ENCODE results near the gene NLGN1.

NLGN1 gene

GRCh38 chr3:173911446-173911845, 513.9 kb downstream of the NLGN1 start:
- DNase-seq (ENCODE audit: low spot score) = no peak

DNA sequence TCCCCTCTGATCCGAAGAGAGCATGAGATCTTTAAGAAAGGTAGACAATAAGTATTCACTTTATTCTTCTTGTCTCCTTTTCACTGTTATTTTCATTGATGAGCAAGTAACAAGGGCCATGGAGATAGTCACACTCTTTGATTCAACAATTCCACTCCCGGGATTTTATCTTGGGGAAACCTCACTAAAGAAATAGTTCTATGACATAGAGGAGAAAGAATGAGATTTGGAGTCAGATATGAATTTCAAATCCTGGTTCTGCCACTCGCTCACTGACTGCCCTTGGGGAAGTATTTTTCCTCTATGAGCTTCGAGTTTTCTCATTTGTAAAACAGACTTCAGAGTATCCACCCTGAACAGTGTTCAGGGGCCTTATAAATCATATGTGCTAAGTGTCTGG, 514.6 kb downstream of the NLGN1 start:
- no peak for DNase-seq (ENCODE audit: low spot score)

DNA sequence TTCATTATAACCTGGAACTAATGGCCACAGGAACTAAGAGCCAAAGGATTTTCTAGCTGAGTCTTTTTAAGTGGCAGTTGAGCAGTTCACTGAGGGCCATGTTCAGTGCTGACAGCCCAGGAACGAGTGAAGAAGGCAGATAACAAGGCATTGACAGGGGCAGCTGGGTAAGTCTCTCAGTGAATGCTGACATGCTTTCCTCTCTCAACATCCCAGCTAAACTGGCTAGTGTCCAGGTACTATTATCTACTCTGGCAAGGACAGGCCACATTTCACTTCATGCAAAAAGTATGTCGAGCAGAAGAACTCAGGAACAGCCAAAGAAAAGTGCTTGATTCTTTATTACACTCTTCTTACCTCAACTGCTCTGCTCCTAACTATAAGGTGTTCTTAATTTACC, 515.9 kb downstream of the NLGN1 start:
- DNase-seq (ENCODE audit: low spot score) = no peak

DNA sequence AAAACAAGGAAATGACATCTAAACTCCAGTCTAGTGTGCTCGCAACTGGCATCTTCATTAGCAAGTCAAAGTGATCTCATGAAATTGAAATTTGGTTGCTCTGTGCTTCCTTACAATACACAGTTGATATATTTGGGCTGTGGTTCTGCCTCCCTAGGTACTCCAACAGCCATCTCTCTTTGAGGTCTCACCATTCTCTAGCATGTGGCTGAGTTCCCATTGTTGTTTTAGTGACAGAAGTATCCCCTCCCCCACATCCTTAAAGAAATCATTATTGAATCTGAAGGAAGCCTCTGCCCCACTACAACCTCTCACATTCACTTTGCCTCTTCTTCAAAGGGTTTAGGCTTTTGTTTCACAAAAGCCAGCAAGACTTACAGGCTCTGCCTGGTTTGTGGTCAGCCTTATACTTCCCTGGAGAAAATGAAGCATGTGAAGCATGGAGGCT, 516.5 kb downstream of the NLGN1 start:
- peak; percentile 28 for DNase-seq (ENCODE audit: low spot score)

GRCh38 chr3:173916799-173917198, 519.3 kb downstream of the NLGN1 start:
- no peak for DNase-seq (ENCODE audit: low spot score)

DNA sequence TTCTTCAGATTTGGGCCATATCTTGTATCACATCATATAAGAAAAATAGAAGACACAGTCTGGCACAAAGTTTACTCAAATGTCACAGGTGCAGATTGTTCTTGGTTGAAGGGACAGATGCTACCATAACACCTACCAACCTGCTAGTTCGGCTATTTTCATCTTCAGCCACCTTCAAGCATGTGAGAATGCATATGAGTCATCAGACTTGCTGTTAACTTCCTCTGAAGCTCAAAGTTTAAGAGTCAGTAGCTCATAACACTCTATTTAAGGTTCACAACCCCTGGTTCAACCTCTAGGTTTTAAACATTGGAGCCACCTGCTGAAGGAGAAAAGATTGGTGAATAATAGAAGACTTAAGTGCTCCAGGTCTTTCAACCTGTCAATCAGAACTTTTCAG, 522.8 kb downstream of the NLGN1 start:
- no peak for DNase-seq (ENCODE audit: low spot score)

GRCh38 chr3:173921732-173922131, 524.2 kb downstream of the NLGN1 start:
- no peak for DNase-seq (ENCODE audit: low spot score)

DNA sequence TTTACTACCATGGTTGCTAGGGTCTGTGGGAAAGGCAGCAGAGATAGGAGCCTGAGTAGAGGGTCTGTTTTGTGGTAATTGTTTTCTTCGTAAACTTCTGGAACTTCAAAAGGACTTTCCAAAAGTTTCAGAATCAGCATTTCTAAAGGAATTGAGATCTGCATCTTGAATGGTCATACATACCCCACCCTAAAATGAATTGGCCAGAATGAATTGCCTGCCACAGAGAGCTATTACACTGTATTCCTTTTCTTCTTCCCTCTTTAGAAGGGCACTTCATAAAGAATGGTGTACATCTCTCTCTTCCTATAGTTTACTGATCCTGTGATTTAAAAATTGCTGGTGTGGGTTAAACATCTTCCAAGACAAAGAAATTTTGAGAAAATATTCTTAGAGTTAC, 525.7 kb downstream of the NLGN1 start:
- no peak for DNase-seq (ENCODE audit: low spot score)

DNA sequence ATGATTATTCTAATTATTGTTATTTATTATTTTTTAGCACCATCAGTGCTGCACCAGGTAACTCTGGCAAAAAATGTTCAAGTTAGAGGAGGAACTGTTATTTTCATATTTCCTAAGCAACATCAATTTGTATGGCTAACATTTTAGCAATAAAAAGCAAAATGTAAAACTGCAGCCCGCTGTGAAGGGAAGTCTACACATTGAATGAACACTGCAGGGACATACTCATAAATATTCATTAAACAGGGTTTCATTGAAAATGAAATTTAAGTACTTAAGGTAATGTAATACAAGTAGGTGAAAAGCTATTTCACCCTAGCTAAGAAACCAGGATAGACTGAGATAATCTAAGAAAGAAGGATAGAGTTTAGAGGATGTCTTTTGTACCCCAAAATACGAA, 532.7 kb downstream of the NLGN1 start:
- no peak for DNase-seq (ENCODE audit: low spot score)

DNA sequence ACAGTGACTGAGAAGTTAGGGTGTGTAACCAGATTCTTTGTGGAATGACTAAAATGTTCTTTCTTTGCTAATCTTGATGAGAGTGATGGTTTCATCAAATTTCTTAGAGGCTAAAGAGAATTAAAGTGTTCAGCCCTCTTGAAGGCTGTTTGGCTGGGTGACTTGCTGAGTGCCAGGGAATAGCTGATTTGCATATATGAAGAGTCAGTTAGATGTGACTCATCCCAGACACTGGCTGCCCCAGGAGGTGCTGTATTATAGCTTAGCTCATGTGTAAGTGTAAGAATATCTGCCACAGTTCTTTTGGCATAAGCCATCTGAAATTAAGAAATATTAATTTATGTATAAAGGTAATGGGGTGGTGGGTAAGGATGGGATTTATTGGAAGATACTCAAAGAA, 535.1 kb downstream of the NLGN1 start:
- DNase-seq (ENCODE audit: low spot score) = no peak

DNA sequence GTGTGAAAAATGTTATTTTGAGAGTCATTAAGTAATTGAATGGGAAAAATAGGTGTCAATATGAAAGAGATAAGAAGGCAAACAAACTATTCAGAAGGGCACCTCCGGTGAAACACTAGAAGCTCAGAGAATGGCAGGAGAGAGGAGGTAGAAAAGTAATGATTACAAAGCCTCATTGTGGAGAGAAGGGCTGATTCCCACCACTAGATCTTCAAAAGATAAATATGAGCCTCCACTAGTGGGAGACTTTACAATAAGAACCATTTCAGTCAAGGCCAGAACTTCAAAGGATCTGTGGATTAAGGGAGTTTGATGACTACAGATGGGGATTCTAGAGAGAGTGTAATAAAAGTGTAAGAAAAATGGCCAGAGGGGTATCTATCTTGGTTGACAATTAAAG, 535.6 kb downstream of the NLGN1 start:
- no peak for DNase-seq (ENCODE audit: low spot score)

- no peak for DNase-seq (ENCODE audit: low spot score)
Observed at GRCh38 chr3:173936316-173936715, 538.8 kb downstream of the NLGN1 start.

DNA sequence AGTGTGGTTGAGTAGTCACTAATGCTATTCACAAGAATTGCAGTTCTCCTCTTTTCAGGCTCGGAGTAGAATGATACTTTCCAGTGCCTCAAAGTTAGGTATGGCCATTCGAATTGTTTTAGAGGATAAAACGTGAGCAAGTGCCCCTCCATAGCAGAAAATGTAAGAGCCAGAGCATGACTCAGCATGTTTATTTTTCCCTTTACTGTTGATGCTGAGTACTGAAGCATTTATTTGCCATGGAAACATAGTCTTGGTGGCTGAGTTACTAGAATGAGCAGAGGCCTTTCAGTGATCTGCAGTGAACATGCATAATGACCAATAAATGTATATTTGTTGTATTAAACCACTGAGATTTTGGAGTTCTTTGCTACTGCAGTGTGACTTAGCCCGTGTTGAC, 540.6 kb downstream of the NLGN1 start:
- DNase-seq (ENCODE audit: low spot score) = no peak

DNA sequence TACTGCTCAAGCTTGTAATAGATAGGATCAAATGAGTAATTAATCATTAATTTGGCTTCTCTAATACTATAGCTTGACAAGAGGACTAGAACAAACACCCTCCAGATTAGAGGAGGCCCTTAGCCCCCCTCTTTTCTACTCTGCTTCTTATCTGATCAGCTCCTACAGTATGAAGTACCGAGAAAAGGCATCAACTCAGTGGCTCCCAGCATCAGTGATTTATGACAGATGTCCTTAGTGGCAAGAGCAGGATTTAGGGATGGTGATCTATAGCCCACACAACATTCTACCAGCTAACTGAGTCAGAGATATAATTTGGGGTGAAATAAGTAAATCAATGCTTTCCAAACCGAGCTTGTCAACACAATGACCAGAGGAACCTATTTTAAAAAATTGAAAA, 541.1 kb downstream of the NLGN1 start:
- no peak for DNase-seq (ENCODE audit: low spot score)

DNA sequence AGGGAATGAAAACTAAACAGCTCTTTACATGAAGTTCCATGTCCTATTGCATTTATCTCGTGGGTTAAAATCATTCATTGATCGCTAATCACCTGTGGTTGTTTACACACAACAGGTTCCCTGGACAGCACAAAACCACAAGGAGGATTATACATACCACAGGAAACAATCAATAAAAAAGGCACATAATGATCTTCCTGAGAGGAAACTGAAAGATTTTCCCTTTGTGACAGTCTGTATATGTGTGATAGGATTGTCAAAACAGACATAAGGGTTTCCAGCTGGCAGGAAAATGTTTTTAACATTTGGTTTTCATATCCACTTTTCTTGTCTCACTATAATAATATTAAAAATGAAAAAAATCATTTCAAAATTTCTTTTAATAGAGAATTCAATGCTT, 541.8 kb downstream of the NLGN1 start:
- no peak for DNase-seq (ENCODE audit: low spot score)

- DNase-seq (ENCODE audit: low spot score) = no peak
Observed at GRCh38 chr3:173943264-173943663, 545.7 kb downstream of the NLGN1 start.

DNA sequence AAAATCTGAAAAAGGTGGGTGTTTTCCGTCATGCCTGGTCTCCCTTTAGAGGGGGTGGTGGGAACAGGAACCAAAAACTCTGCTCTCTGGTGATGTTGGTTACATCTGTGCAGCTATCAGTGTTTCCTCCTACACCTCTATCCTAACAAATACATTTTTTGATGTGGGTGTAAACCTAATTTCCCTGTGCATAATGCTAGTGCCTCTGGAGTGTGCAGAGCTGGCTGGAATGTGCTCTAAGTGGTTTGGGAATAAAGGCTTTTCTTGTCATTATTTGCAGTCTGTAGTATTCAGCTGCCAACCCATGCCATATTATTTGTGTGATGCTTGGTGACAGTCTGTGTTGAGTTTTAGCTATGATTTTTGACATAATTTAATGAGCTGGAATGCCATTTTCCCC, 547.6 kb downstream of the NLGN1 start:
- DNase-seq (ENCODE audit: low spot score) = no peak

GRCh38 chr3:173945806-173946205, 548.3 kb downstream of the NLGN1 start:
- DNase-seq (ENCODE audit: low spot score) = no peak

GRCh38 chr3:173954647-173955046, 557.1 kb downstream of the NLGN1 start:
- DNase-seq (ENCODE audit: low spot score) = no peak

GRCh38 chr3:173957646-173958045, 560.1 kb downstream of the NLGN1 start:
- DNase-seq (ENCODE audit: low spot score) = no peak

DNA sequence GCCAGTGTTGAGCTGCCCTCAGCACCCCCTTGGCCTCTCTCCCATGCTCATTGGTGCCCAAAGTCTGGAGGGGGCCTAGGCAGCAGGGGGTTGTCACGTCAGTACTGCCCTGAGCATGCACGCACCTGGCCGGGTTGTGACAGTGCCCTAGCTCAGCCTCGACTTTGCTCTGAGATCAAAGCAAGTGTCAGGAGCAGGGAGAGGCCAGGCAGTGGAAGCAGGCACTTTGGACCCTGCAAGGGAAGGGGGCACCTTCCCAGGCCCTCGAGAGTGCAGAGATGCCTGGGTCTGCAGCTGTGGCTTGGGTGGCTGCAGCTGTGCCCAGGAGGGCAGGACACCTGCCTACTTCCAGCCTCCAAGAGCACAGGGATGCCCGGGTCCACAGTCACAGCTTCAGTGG, 561.3 kb downstream of the NLGN1 start:
- no peak for DNase-seq (ENCODE audit: low spot score)

- DNase-seq (ENCODE audit: low spot score) = no peak
Observed at GRCh38 chr3:173970281-173970680, 572.7 kb downstream of the NLGN1 start.

- no peak for DNase-seq (ENCODE audit: low spot score)
Observed at GRCh38 chr3:173976281-173976680, 578.7 kb downstream of the NLGN1 start.

DNA sequence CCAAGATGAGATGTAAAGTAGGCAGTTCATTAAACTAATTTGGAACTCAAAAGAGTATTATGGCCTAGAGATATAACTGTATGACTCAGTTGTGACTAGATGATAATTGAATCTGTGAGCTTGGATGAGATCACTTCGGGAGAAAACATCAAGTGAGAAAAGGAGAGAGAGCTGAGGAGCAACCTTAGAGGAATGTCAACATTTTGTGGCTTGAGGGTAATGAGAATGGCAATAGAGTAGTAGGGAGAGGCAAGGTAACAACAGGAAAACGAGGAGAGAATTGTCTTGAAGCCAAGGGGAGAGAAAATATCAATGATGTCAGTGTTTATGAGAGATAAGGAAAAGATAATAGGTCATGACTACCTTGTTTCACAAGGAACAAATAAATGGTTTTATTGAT, 580.2 kb downstream of the NLGN1 start:
- no peak for DNase-seq (ENCODE audit: low spot score)

DNA sequence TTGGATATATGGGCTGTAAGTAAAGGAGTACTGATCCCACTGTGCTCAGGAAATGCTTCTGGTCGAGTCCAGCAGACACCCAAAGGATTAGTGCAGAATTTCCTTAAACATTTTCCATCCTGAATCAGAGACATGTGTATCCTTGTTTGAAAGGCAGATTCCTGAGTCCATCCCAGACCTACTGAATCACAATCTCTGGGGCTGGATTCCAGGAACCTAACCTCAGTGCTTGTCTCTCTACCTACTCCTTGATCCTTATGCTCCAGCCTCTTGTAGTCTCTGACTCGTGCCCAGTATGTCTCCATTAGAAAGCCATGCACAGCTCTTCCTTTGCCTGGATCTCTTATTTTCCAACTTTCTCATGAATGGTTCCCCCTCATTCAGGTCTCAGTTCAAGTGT, 585.8 kb downstream of the NLGN1 start:
- no peak for DNase-seq (ENCODE audit: low spot score)
